GM12872 (cell line): ENCODE measurements around the gene IDUA.

ENCODE experiments used
- CTCF ChIP-seq: IDR thresholded peaks from 3 replicates; pipeline ENCODE4 v1.5.1; 2011; ENCODE audit warnings: low read depth, mild to moderate bottlenecking, low read length, moderate library complexity; ENCODE audit not compliant: insufficient read depth

The IDUA gene

GRCh38 chr4:963276-964225 is 23.3 kb upstream of the IDUA start:
- no peak for TF ChIP-seq CTCF

GRCh38 chr4:964346-965025 is 22.4 kb upstream of the IDUA start:
- no peak for TF ChIP-seq CTCF

- no peak for TF ChIP-seq CTCF
Measured at GRCh38 chr4:965048-965765, 21.6 kb upstream of the IDUA start.

GRCh38 chr4:965766-966134 is 21.1 kb upstream of the IDUA start:
- no peak for TF ChIP-seq CTCF

GRCh38 chr4:966266-967112 is 20.4 kb upstream of the IDUA start:
- no peak for TF ChIP-seq CTCF

- no peak for TF ChIP-seq CTCF
Measured at GRCh38 chr4:967113-968104, 19.4 kb upstream of the IDUA start.
